OCI-LY3 (cell line): Measurements from ENCODE around the gene P4HB.

Experiments used
- H2AFZ ChIP-seq: fragments of 200-600, 300-600 bp; shearing (Covaris generic); 2 replicates; pipeline ENCODE4 v1.6.0; 2014; ENCODE audit warnings: antibody characterized with exemption, low read depth, low read length
- H3K27ac ChIP-seq: fragments of 200-600, 300-600 bp; sonication (generic); 2 replicates; pipeline ENCODE4 v1.5.1; 2014; ENCODE audit warnings: mild to moderate bottlenecking, low read length, moderate library complexity, mixed read lengths
- H3K27me3 ChIP-seq: fragments of 200-600, 300-600 bp; sonication (generic); 2 replicates; pipeline ENCODE4 v1.6.1; 2014; ENCODE audit warnings: low read depth, low read length, mixed read lengths
- H3K36me3 ChIP-seq: fragments of 200-600, 300-600 bp; sonication (generic); replicated peaks from 2 replicates; pipeline ENCODE3; 2014; ENCODE audit warnings: low read depth, low read length, mixed read lengths
- H3K4me1 ChIP-seq: fragments of 300-600, 200-600 bp; sonication (generic); 2 replicates; pipeline ENCODE4 v1.6.1; 2014; ENCODE audit warnings: low read length, mixed read lengths
- H3K4me2 ChIP-seq: fragments of 200-600, 300-600 bp; sonication (generic); 2 replicates; pipeline ENCODE4 v1.6.1; 2014; ENCODE audit warnings: low read length, mixed read lengths
- H3K4me3 ChIP-seq: fragments of 300-600, 200-600 bp; sonication (generic); 2 replicates; pipeline ENCODE4 v1.5.1; 2014; ENCODE audit warnings: antibody characterized with exemption, mild to moderate bottlenecking, low read length, moderate library complexity
- H3K79me2 ChIP-seq: fragments of 300-600, 200-600 bp; shearing (Covaris generic); 2 replicates; pipeline ENCODE4 v1.6.1; 2014; ENCODE audit warnings: mild to moderate bottlenecking, low read length, mixed read lengths
- H3K9ac ChIP-seq: fragments of 300-600, 200-600 bp; shearing (Covaris generic); 2 replicates; pipeline ENCODE4 v1.6.0; 2014; ENCODE audit warnings: mild to moderate bottlenecking, low read length, moderate library complexity
- H3K9me3 ChIP-seq: fragments of 200-600, 300-600 bp; shearing (Covaris generic); 2 replicates; pipeline ENCODE4 v1.6.1; 2014; ENCODE audit warnings: low read length, mixed read lengths; ENCODE audit not compliant: insufficient read depth
- H4K20me1 ChIP-seq: fragments of 200-600, 300-600 bp; sonication (generic); 2 replicates; pipeline ENCODE4 v1.6.1; 2016; ENCODE audit warnings: low read length, mixed read lengths; ENCODE audit not compliant: insufficient read depth
- EZH2phosphoT487 ChIP-seq: fragments of 200-600 bp; shearing (Covaris generic); IDR thresholded peaks from 2 replicates; pipeline ENCODE4 v1.6.1; 2018; ENCODE audit warnings: antibody characterized with exemption, mixed run types, low read depth
- TF ChIP-seq, protein P1 (sequence below): fragments of 200-600, 300-600 bp; sonication (generic); IDR thresholded peaks from 2 replicates; pipeline ENCODE4 v1.5.1; 2014; ENCODE audit warnings: antibody characterized with exemption, low read length, low read depth

The P4HB gene

DNA sequence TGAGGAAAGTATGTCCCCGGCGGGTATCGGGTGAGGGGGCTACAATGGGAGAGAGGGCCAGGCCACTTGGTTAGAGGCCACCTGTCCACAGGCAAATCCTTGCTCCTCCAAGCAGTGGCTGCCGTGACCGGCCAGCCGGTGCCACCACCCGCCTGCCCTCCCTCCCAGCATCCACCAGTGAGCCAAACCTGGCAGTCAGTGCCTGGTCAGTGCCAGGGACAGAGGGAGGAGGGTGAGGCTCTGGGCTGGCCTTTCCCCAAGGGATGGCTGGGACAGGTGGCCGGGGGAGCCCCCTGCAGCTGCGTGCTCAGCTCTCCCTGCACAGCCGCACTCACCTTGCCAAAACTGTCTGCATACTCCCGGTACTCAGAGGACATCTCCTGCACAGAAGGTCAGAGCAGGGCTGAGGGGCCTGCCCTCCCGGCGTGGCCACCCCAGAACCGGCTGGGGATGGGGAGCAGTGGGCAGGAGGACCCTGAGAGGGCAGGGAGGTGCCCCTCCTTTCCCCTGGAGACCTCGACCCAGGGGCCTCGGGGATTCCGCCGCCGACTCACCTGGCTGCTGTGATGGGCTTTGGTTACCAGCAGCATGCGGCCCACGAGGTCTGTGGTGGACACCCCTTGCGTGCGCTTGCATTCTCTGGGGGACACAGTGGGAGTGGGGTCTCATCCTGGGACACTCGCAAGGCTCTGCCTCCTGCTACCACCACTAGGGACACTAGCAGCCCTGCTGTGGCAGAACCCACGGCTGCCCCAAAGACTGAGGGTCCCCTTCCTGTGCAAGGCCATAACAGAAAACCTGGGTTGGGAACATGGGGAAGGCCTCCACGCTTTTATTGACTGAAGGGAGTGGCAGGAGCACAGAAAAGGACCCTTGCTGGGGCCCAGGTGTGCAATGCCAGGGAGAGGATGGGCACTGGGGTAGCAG lies 47.1 kb upstream of the P4HB start:
- Histone ChIP-seq H3K4me2 (no peak overlapping the region), H3K4me3 (no peak overlapping the region), H3K4me1 (peaks cover 7% of the 10 kb centered on the region), H3K27me3 (no peaks in the 10 kb centered on the region), H3K79me2 (0 out of 2 replicates have a peak, but pooled peaks cover 9% of the 10 kb centered on the region), H3K9me3 (no peaks in the 10 kb centered on the region), H3K36me3 (peaks cover 19% of the 10 kb centered on the region), H3K9ac (no peak overlapping the region), H2AFZ (no peak overlapping the region), H4K20me1 (0 out of 2 replicates have a peak, but pooled peaks cover 4% of the 10 kb centered on the region), H3K27ac (no peak overlapping the region)
- TF ChIP-seq EZH2phosphoT487 = no peak
- TF ChIP-seq, protein P1, sequence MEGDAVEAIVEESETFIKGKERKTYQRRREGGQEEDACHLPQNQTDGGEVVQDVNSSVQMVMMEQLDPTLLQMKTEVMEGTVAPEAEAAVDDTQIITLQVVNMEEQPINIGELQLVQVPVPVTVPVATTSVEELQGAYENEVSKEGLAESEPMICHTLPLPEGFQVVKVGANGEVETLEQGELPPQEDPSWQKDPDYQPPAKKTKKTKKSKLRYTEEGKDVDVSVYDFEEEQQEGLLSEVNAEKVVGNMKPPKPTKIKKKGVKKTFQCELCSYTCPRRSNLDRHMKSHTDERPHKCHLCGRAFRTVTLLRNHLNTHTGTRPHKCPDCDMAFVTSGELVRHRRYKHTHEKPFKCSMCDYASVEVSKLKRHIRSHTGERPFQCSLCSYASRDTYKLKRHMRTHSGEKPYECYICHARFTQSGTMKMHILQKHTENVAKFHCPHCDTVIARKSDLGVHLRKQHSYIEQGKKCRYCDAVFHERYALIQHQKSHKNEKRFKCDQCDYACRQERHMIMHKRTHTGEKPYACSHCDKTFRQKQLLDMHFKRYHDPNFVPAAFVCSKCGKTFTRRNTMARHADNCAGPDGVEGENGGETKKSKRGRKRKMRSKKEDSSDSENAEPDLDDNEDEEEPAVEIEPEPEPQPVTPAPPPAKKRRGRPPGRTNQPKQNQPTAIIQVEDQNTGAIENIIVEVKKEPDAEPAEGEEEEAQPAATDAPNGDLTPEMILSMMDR = 0 out of 2 replicates have a peak, but pooled peaks have one; percentile 7

DNA sequence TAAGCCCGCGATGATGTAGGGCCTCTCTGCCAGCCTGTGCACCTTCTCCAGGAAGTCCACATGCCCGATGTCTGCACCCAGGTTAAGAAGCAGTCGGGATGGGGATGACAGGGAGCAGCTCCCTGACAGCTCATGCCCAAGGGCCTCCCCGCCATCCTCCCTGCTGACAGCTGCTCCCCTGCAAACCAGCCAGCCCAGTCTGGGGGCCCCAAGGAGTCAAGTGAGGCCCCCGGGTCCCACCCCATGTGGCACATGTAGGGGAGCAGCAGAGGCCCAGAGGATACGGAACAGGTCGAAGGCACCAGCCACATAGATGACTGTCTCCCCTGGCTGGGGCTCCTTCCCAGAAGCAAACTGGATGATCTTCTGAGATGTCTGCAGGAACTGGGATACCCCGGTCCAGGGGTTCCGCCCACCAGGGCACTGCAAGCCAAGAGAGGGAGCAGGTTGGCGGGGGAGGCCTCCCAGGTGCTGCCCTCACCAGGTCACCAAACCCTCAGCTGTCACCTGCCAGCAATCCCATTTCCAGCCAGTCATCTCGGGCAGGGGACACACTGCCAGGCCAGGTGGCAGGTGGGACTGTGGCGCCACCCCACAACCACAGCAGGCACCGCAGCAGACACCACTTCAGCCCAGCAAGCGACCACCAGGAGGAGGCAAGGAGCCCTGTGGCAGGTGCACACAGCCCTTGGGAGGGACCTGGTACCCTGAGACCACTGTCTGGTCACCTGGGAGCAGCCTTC lies 46.3 kb upstream of the P4HB start:
- Histone ChIP-seq H3K4me2 (no peak overlapping the region), H3K4me1 (peaks cover 7% of the 10 kb centered on the region), H3K79me2 (0 out of 2 replicates have a peak, but pooled peaks cover 9% of the 10 kb centered on the region), H3K27ac (no peak overlapping the region), H3K27me3 (no peaks in the 10 kb centered on the region), H3K9me3 (no peaks in the 10 kb centered on the region), H2AFZ (no peak overlapping the region), H3K4me3 (no peak overlapping the region), H4K20me1 (0 out of 2 replicates have a peak, but pooled peaks cover under 1% of the 10 kb centered on the region), H3K36me3 (peaks cover 15% of the 10 kb centered on the region), H3K9ac (no peak overlapping the region)
- TF ChIP-seq, protein P1 = 0 out of 2 replicates have a peak, but pooled peaks have one; percentile 17
- no peak for TF ChIP-seq EZH2phosphoT487

DNA sequence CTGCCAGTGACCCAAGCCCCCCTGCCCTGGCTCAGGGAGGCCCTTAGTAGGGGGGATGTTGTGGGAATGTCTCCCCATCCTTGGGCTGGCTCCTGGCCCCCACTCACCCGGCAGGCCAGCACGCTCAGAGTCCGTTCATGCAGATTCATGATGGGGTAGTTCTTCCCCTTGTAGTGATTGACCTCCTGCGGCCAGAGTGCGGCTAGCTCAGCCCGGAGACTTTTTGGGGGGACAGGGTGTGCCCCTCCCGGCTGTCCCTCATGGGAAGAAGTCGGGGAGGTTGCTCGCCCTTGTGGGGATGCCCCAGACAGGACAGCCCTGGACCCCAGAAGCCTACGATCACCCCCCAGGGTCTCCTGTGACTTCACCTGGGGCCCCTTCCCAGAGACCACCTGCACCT lies 45.7 kb upstream of the P4HB start:
- H3K4me2 ChIP-seq = no peak overlapping the region
- 0 out of 2 replicates have a peak, but pooled peaks cover 9% of the 10 kb centered on the region for H3K79me2 ChIP-seq
- no peaks in the 10 kb centered on the region for H3K9me3 ChIP-seq
- no peak overlapping the region for H3K4me3 ChIP-seq
- no peaks in the 10 kb centered on the region for H3K27me3 ChIP-seq
- H2AFZ ChIP-seq = no peak overlapping the region
- H4K20me1 ChIP-seq = no peaks in the 10 kb centered on the region
- H3K4me1 ChIP-seq = peaks cover 7% of the 10 kb centered on the region
- TF ChIP-seq, protein P1 = no peak
- no peak for TF ChIP-seq EZH2phosphoT487
- no peak overlapping the region for H3K9ac ChIP-seq
- no peak overlapping the region for H3K27ac ChIP-seq
- peaks cover 15% of the 10 kb centered on the region for H3K36me3 ChIP-seq

DNA sequence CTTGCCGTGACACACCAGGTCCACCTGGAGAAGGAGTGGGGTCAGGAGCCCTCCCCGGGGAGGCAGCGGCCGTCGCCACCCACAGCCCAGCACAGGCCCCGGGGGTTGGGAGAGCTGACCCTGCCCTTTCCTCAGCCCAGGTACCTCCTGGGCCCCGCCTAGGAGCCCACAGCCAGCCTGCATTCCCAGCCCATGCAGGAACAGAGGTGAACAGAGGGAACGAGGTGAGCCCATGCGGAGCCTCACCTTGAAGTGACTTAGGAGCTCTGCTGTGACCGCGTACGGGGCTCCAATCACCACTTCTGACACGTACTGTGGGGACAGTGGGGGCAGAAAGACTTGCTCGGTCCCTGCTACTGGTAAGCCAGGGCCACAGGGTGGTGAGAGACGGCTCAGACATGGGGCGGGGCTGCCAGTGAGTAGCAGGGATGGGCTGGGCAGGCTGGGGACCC lies 45.1 kb upstream of the P4HB start:
- H3K4me3 ChIP-seq = no peak overlapping the region
- no peak overlapping the region for H3K4me2 ChIP-seq
- H3K27me3 ChIP-seq = no peaks in the 10 kb centered on the region
- no peak overlapping the region for H2AFZ ChIP-seq
- peaks cover 15% of the 10 kb centered on the region for H3K36me3 ChIP-seq
- H3K9ac ChIP-seq = no peak overlapping the region
- 0 out of 2 replicates have a peak, but pooled peaks cover 9% of the 10 kb centered on the region for H3K79me2 ChIP-seq
- no peak overlapping the region for H3K27ac ChIP-seq
- no peaks in the 10 kb centered on the region for H4K20me1 ChIP-seq
- no peak for TF ChIP-seq EZH2phosphoT487
- TF ChIP-seq, protein P1 = no peak
- H3K4me1 ChIP-seq = peaks cover 7% of the 10 kb centered on the region
- no peaks in the 10 kb centered on the region for H3K9me3 ChIP-seq
